ENCODE results near the gene SPOCD1.

The SPOCD1 gene

GRCh38 chr1:31801458-31801857 is 14.4 kb downstream of the SPOCD1 start:
- in situ Hi-C loops (cut with HindIII; ENCODE audit: low sequenced_read_pairs), result no loop called here

- in situ Hi-C loops (cut with HindIII; ENCODE audit: low sequenced_read_pairs), result no loop called here
Measured at GRCh38 chr1:31800674-31800967, 15.2 kb downstream of the SPOCD1 start.

DNA sequence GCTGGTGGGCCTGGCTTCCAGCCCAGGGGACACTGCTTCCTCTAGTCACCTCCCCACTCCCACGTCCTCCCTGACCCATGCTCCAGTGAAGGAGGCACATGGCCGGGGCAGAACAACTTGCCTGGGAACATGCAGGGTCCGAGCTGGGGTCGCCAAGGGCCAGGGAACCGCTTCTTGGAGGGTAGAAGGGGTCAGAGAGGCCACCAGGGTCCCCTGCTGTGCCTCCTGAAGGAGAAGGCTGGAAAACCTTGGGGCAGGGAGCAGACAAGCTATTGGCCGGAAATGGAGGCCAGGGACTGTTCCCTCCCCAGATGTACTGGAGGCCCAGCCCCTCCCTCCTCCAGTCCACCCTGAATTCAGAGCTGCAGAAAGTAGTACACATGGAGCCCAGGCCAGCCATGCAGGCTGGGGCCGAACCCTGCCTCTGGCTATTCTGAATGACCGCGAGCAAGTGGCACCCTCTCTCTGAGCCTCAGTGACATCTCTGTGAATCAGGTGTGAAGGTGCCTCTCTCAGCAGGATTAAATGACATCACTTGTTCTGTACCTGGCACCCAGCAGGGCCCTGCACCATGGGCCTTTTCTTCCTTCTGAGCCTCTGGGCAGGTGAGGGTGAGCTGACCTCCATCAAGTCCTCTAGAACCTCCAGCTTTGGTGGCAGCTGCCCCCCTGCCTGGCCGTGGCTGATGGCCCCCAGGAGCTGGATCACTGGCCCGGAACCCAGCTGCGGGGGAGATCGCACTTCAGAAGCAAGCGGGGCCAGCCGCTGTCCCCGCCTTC is 15.7 kb downstream of the SPOCD1 start:
- in situ Hi-C loops (cut with HindIII; ENCODE audit: low sequenced_read_pairs), result no loop called here

DNA sequence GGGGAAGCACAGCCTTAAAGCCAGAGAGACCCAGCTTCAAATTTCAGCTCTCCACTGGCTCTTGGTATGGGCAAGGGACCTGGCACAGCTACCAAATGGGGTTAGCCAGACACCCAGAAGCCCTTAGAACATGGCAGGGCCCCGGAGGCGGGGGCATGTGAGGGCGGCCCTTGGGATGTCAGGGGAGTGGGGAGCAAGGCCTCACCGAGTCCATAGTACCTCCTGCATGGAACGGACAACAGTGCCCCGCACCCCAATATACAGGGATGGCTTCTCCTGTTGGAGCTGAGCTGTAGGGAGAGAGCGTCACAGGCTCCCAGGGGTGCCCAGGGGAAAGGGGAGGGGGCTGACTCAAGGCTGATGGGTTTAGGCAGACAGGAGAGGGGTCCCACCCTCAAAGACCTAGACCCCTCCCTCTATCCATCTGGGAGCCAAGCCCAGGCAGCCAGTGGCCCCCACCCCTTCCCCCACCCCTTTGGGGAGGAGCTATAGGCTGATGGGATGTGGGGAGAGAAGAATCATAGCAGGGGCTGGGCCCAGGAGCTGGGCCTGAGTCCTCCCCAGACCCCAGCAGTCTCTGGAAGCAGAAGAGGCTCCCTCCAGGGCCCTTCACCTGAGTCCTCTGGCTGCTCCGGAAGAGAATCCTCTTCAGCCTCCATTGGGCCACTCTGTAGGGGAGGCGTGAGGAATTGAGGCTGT is 16.5 kb downstream of the SPOCD1 start:
- in situ Hi-C loops (cut with HindIII; ENCODE audit: low sequenced_read_pairs), result no loop called here

GRCh38 chr1:31798433-31799195 is 17.2 kb downstream of the SPOCD1 start:
- in situ Hi-C loops (cut with HindIII; ENCODE audit: low sequenced_read_pairs), result no loop called here

- in situ Hi-C loops (cut with HindIII; ENCODE audit: low sequenced_read_pairs), result no loop called here
Measured at GRCh38 chr1:31798086-31798432, 17.8 kb downstream of the SPOCD1 start.

- in situ Hi-C loops (cut with HindIII; ENCODE audit: low sequenced_read_pairs), result no loop called here
Measured at GRCh38 chr1:31797216-31797615, 18.6 kb downstream of the SPOCD1 start.

DNA sequence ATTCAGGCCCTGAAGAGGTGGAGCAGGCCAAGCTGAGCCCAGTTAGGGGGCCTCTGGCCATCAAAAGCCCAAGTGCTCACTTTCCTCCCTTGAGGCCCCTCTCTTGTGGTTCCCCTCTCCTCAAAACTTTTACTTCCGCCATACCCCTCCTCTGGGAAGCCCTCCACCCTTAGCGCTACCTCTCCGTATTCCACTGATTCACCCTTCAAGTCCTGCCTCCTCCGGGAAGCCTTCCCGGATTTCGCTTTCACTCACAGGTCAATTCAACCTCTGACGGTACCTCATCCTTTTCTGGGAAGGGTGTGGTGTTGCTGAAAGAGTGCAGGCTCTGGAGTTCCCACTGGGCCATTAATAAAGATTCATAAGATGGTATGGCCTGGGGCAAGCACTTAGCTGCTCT is 19.1 kb downstream of the SPOCD1 start:
- in situ Hi-C loops (cut with HindIII; ENCODE audit: low sequenced_read_pairs), result no loop called here

- in situ Hi-C loops (cut with HindIII; ENCODE audit: low sequenced_read_pairs), result no loop called here
Measured at GRCh38 chr1:31795801-31796621, 19.8 kb downstream of the SPOCD1 start.

GRCh38 chr1:31795096-31795675 is 20.6 kb downstream of the SPOCD1 start:
- in situ Hi-C loops (cut with HindIII; ENCODE audit: low sequenced_read_pairs), result no loop called here

- in situ Hi-C loops (cut with HindIII; ENCODE audit: low sequenced_read_pairs), result loop anchor here (5.0 kb wide), 1 partner anchor 91 kb away; the partner anchor contains the start of gene COL16A1
Measured at GRCh38 chr1:31793586-31794285, 22.1 kb downstream of the SPOCD1 start.

GRCh38 chr1:31793086-31793485 is 22.7 kb downstream of the SPOCD1 start:
- in situ Hi-C loops (cut with HindIII; ENCODE audit: low sequenced_read_pairs), result loop anchor here (5.0 kb wide), 1 partner anchor 91 kb away; the partner anchor contains the start of gene COL16A1

DNA sequence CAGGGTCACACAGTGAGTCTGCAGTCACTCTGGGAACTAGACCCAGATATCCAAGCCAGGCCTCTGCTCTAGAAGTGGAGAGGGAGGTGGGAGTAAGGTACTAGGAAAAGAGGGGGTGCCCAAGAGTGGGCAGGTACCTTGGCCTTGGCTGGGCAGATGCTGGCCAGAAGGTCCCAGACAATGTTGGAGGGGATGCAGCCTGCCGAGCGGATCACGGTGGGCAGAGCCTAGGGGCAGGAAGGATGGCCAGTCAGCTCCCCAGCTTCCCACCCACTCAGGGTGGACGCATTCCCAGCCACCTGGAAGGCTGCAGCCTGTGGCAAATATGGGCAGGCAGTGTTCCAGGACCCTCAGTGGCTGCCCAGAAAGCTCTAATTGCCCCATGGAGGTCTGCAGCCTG is 23.3 kb downstream of the SPOCD1 start:
- in situ Hi-C loops (cut with HindIII; ENCODE audit: low sequenced_read_pairs), result loop anchor here (5.0 kb wide), 1 partner anchor 90 kb away; the partner anchor contains the start of gene COL16A1

GRCh38 chr1:31792116-31792515 is 23.7 kb downstream of the SPOCD1 start:
- in situ Hi-C loops (cut with HindIII; ENCODE audit: low sequenced_read_pairs), result loop anchor here (5.0 kb wide), 1 partner anchor 90 kb away; the partner anchor contains the start of gene COL16A1

DNA sequence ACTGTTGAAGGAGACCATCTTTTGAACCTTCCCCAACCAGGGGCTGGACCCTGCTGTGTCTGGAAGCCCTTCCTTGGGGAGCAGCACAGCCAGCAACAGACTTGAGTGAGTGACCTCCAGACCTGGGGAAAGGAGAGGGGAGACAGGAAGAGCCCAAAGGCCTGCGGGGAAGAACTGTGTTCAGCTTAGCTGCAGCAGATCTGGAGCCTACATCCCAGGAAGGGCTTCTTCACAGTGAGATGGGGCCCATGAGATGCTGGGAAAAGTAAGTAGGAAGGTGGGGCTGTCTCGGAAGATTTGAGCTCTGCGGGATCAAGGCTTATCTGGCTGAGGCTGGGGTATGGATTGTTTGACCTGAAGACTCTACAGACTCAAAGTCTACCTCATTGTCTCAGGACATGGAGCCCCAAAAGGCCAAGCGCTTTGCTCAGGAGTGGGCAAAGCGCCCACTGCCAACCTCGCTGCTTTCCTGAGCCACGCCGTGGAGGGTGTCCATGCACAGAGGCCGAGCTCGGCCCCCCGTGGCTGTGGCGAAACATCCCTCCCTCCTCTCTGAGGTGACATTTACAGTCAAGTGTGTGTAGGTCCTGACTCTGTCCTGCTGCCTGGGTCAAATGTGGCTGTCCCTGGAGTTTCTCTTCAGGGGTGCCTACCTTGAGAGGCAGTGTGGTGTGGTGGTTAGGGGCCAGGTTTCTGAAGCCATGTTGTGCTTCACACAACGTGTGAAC is 24.5 kb downstream of the SPOCD1 start:
- in situ Hi-C loops (cut with HindIII; ENCODE audit: low sequenced_read_pairs), result loop anchor here (5.0 kb wide), 1 partner anchor 89 kb away; the partner anchor contains the start of gene COL16A1

DNA sequence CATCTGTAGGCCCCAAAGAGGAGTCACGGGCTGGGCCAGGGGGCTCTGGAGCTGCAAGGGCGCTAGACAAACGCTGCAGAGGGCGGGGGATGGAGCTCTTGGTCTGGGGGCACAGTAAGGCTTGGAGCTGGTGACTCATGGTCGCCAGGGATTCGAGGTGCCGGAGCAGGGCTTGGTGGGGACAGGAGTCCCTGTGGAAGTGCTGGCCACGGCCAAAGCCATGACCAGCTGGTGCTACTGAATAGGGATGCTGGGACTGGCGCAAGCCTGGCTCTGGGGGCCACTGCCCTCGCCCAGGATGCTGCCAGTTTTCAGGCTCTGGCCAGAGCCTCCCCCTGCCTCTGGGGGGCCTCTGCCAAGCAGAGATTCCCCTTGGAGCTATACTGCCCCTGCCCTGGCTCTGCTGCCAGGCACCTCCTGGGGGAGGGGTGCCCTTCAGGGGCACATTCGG is 25.2 kb downstream of the SPOCD1 start:
- in situ Hi-C loops (cut with HindIII; ENCODE audit: low sequenced_read_pairs), result loop anchor here (5.0 kb wide), 1 partner anchor 88 kb away; the partner anchor contains the start of gene COL16A1

DNA sequence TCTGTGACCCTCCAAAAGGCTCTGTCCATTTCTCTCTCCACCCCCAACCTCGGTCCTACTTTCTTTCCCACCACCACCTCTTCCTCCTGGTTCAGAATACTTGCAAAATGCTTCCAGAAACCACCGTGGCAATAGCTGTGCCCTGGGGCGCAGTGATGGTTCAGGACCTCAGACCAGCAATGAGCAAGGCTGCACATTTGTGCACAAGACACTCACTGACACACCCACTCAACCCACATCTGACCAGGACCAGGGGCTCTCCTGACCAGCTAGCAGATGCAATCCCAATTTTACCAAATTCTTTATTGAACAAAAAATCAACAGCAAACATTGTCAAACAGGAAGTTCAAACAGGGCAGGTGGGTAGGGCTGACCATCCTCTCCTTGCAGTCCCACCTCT is 25.7 kb downstream of the SPOCD1 start:
- in situ Hi-C loops (cut with HindIII; ENCODE audit: low sequenced_read_pairs), result loop anchor here (5.0 kb wide), 1 partner anchor 88 kb away; the partner anchor contains the start of gene COL16A1

GRCh38 chr1:31789259-31790065 is 26.4 kb downstream of the SPOCD1 start:
- in situ Hi-C loops (cut with HindIII; ENCODE audit: low sequenced_read_pairs), result loop anchor here (5.0 kb wide), 1 partner anchor 87 kb away; the partner anchor contains the start of gene COL16A1

Data from DLD1 (cell line).